Measurements from ENCODE around the gene KDM1A. TPM values are rescaled to one million over a fixed set of nuclear protein-coding genes. Genes with fewer than 3 reads are reported as not detected.

Gene KDM1A
- polyA plus RNA-seq, 3 donors from 2014 or later: 28.8 to 45.3 (median 45.0) TPM

DNA sequence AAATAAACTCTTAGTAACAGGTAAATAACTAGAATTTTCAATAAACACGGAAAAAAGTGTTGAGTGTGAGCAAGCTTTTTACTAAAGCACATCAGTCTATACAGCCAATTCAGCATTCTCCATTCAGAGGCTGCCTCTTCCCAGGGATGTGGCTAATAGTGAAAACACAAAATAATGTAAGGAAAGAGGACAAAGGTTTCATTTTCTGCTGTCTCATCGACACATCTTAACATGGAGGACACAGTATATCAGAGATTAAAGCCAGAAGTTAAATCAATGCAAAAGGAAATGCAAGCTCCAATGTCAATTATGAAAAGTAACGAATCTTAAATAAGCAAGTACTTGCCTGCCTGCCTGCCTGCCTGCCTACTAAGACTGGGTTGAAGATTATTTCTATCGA, 106.2 kb downstream of the KDM1A start:
- Mint-ChIP-seq H3K36me3 (peaks cover 2 to 6% (median 3%) of the 10 kb centered on the region in 3 donors), H3K4me1 (peaks cover 10 to 35% of the 10 kb centered on the region in 2 donors), H3K27me3 (ENCODE audit: low read depth in 3 of 3) (no peaks in the 10 kb centered on the region), H3K4me3 (no peak overlapping the region), H3K27ac (peak overlapping the region in 3 of 6 donors; percentile 43 to 60 (median 54)), H3K9me3 (no peaks in the 10 kb centered on the region)
- DNase-seq: no peak

DNA sequence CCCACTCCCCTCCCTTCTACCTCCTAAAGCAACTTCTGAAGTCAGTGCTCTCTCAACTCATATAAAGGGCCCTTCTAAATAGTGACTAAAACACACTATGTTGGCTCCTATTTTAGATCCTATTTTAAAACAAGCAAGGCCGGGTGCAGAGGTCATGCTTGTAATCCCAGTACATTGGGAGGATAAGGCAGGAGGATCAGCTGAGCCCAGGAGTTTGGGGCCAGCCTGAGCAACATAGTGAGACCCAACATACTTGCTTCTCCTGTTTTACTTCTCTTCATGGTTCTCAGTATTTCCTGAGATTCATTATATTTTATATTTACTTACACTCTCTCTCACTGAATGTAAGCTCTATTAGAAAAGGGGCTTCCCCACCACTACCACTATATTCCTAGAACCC, 106.9 kb downstream of the KDM1A start:
- peaks cover 3 to 9% (median 4%) of the 10 kb centered on the region in 3 donors for H3K36me3 Mint-ChIP-seq
- DNase-seq: no peak
- no peak overlapping the region for H3K4me3 Mint-ChIP-seq
- no peaks in the 10 kb centered on the region for H3K9me3 Mint-ChIP-seq
- H3K27ac Mint-ChIP-seq: no peak overlapping the region
- peaks cover 10 to 32% of the 10 kb centered on the region in 2 donors for H3K4me1 Mint-ChIP-seq
- H3K27me3 Mint-ChIP-seq (ENCODE audit: low read depth in 3 of 3): no peaks in the 10 kb centered on the region

DNA sequence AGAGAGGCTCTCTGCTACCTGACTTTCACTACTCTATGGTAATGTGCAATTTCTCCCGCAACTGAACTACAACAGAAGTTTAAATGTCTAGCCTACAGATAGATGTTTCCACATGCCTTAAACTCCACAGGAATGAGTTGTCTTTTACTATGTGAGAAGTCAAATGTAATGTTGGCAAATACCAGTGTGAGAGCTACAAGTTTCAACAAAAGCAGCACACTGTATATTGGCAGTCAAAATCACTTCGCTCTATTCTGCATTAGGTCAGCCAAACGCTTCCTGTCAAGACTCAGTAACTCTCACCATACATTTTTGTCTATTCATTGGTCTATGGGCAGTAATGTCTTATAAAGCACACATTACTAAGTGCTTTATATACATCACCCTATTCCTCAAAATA, 107.5 kb downstream of the KDM1A start:
- H3K27ac Mint-ChIP-seq: peak overlapping the region in 1 of 6 donors; percentile 18
- no peak overlapping the region for H3K4me3 Mint-ChIP-seq
- H3K9me3 Mint-ChIP-seq: no peaks in the 10 kb centered on the region
- DNase-seq: no peak
- peaks cover 3 to 10% (median 6%) of the 10 kb centered on the region in 3 donors for H3K36me3 Mint-ChIP-seq
- H3K4me1 Mint-ChIP-seq: peaks cover 10 to 34% of the 10 kb centered on the region in 2 donors
- H3K27me3 Mint-ChIP-seq (ENCODE audit: low read depth in 3 of 3): no peaks in the 10 kb centered on the region

DNA sequence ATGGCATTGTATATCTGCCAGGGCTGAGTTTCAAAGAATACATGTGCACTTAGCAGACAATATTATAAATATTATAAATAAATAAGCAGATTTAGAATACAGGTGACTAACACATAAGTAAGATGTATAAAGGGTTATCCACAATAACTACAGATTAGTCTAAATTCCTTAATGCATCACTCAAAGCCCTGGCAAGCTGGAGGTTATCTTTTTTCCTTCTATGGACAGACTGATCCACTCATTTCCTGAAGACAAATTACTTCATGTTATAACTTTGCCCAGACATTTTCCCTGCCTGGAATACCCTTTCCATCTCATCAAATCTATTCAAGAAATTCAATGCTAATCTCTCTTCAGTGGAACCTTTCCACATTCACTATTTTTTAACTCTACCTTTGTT, 110.6 kb downstream of the KDM1A start:
- H3K4me3 Mint-ChIP-seq: no peak overlapping the region
- H3K9me3 Mint-ChIP-seq: no peaks in the 10 kb centered on the region
- no peak for DNase-seq
- no peaks in the 10 kb centered on the region for H3K27me3 Mint-ChIP-seq (ENCODE audit: low read depth in 3 of 3)
- peaks cover 2 to 26% of the 10 kb centered on the region in 2 donors for H3K4me1 Mint-ChIP-seq
- H3K27ac Mint-ChIP-seq: peak overlapping the region in 1 of 6 donors; percentile 76
- H3K36me3 Mint-ChIP-seq: peaks cover 2 to 4% (median 3%) of the 10 kb centered on the region in 3 donors

DNA sequence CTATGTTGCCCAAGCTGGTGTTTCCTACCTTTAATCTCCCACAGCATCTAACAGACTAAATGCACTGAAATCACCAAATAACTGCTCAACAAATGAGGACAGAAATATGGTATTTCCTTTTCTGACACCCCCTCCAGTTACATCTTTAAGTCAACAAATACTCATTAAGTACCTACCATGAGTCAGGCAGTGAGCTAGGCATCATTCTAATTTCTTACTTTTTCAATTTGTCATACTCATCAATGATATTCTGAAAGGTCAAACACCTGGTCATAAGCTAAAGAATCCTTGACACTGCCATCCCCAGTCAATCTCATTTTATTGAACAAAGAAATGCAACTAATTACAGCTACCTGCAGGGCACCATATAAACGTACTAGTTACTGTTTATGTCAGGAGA, 112.8 kb downstream of the KDM1A start:
- Mint-ChIP-seq H3K36me3 (peaks cover 2 to 4% (median 3%) of the 10 kb centered on the region in 3 donors), H3K4me1 (peaks cover 5 to 27% of the 10 kb centered on the region in 2 donors), H3K27ac (peak overlapping the region in 1 of 6 donors; percentile 11), H3K4me3 (no peak overlapping the region), H3K27me3 (ENCODE audit: low read depth in 3 of 3) (no peaks in the 10 kb centered on the region), H3K9me3 (no peaks in the 10 kb centered on the region)
- DNase-seq: no peak

Other genes with a start within 250 kb of the KDM1A start
- gene LACTBL1, start 46.6 kb upstream of the KDM1A start, polyA plus RNA-seq: not detected
- not detected for gene TEX46, start 3.6 kb upstream of the KDM1A start, polyA plus RNA-seq
- 10 to 100 TPM in 2 of 3 donors, 1 to 10 TPM in 1; 9.8 to 35.5 (median 13.8) TPM for gene LUZP1, start 149.4 kb downstream of the KDM1A start, polyA plus RNA-seq
- not detected for gene HTR1D, start 198.0 kb downstream of the KDM1A start, polyA plus RNA-seq